ENCODE results near the gene DNAJB13.

Gene DNAJB13

DNA sequence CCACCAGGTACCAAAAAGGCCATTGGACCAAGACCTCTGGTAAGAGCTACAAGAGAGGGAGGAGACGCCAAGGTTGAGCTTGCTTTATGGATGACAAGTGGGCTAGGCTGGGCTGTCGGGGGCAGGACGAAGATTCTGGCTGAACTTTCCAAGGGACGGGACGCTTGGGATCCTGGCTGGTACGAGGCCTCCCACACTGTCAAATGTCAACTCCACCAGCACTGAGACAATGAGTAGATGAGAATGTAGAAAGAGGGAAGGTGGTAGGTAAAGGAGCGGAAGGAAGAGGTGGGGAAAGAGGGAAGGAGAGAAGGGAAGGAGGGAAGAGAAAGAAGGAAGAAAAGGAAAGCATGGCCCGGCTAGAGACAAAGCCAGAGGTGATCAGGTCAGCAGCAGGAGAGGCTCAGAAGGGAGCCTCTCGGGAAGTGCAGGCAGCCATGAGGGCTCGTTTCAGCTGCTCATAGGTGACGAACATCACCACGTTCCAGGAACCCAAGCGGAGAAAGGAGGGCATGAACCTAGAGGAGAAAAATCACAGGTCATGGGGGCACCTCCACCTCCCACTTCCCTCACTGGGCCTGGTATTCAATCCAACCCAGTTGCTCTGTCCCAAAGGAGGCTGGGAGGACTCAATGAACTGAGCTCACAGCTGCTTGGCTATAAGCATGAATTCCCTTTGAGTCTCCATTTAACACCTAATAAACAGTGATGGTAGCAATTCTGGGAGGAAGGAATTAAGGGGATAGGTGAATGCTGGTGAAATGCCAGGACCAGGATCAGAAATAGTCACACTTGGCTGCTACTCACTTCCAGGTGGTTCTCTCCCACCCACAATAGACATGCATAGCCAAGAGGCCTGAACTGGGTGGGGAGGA, 24.0 kb downstream of the DNAJB13 start:
- peaks cover 29% of the 10 kb centered on the region for H3K79me2 ChIP-seq (ENCODE audit: control insufficient read depth, low read length)
- H3K36me3 ChIP-seq (ENCODE audit: control insufficient read depth, low read length) = peaks cover 61% of the 10 kb centered on the region
- no peaks in the 10 kb centered on the region for H3K27me3 ChIP-seq (ENCODE audit: control insufficient read depth, low read length)
- no peak overlapping the region for H3K4me3 ChIP-seq (ENCODE audit: low read length)
- TF ChIP-seq, protein P1, sequence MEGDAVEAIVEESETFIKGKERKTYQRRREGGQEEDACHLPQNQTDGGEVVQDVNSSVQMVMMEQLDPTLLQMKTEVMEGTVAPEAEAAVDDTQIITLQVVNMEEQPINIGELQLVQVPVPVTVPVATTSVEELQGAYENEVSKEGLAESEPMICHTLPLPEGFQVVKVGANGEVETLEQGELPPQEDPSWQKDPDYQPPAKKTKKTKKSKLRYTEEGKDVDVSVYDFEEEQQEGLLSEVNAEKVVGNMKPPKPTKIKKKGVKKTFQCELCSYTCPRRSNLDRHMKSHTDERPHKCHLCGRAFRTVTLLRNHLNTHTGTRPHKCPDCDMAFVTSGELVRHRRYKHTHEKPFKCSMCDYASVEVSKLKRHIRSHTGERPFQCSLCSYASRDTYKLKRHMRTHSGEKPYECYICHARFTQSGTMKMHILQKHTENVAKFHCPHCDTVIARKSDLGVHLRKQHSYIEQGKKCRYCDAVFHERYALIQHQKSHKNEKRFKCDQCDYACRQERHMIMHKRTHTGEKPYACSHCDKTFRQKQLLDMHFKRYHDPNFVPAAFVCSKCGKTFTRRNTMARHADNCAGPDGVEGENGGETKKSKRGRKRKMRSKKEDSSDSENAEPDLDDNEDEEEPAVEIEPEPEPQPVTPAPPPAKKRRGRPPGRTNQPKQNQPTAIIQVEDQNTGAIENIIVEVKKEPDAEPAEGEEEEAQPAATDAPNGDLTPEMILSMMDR (IDR thresholded peaks at IDR 0.05; ENCODE audit: low read depth, low read length, poor library complexity, severe bottlenecking) = no peak
- TF ChIP-seq EZH2phosphoT487 (IDR thresholded peaks at IDR 0.05; ENCODE audit: borderline replicate concordance, low read length) = no peak
- H3K9me3 ChIP-seq (ENCODE audit: control insufficient read depth, insufficient read depth, low read length) = no peaks in the 10 kb centered on the region
- no peak overlapping the region for H3K4me2 ChIP-seq (ENCODE audit: low read length)
- H3F3A ChIP-seq (ENCODE audit: control insufficient read depth, insufficient read depth) = peaks cover 81% of the 10 kb centered on the region
- H3K27ac ChIP-seq (ENCODE audit: low read depth, low read length) = no peak overlapping the region
- H4K20me1 ChIP-seq (ENCODE audit: control insufficient read depth, insufficient read depth, low read depth, low read length) = peaks cover 34% of the 10 kb centered on the region
- peaks cover 72% of the 10 kb centered on the region for H3K4me1 ChIP-seq (ENCODE audit: control insufficient read depth, low read length)
- H3K9me2 ChIP-seq (replicated peaks; ENCODE audit: control insufficient read depth, low read length) = no peaks in the 10 kb centered on the region

DNA sequence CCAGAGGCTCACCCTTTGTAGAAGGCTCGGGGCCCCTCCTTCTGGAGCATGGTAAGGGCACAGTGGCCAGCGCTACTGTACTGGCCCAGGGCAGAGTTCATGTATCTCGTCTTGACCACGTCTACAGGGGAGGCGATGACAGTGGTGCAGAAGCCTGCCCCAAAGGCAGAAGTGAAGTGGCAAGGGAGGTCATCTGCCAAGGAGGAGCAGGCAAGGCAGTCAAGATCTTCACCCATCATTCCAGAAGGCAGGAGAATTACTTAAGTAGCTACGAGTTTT, 24.6 kb downstream of the DNAJB13 start:
- H3K27ac ChIP-seq (ENCODE audit: low read depth, low read length) = no peak overlapping the region
- H4K20me1 ChIP-seq (ENCODE audit: control insufficient read depth, insufficient read depth, low read depth, low read length) = peaks cover 36% of the 10 kb centered on the region
- H3K9me3 ChIP-seq (ENCODE audit: control insufficient read depth, insufficient read depth, low read length) = no peaks in the 10 kb centered on the region
- peaks cover 34% of the 10 kb centered on the region for H3K79me2 ChIP-seq (ENCODE audit: control insufficient read depth, low read length)
- peaks cover 79% of the 10 kb centered on the region for H3F3A ChIP-seq (ENCODE audit: control insufficient read depth, insufficient read depth)
- H3K27me3 ChIP-seq (ENCODE audit: control insufficient read depth, low read length) = no peaks in the 10 kb centered on the region
- H3K4me2 ChIP-seq (ENCODE audit: low read length) = no peak overlapping the region
- TF ChIP-seq, protein P1 (IDR thresholded peaks at IDR 0.05; ENCODE audit: low read depth, low read length, poor library complexity, severe bottlenecking) = no peak
- no peak for TF ChIP-seq EZH2phosphoT487 (IDR thresholded peaks at IDR 0.05; ENCODE audit: borderline replicate concordance, low read length)
- H3K4me3 ChIP-seq (ENCODE audit: low read length) = no peak overlapping the region
- H3K9me2 ChIP-seq (replicated peaks; ENCODE audit: control insufficient read depth, low read length) = no peaks in the 10 kb centered on the region
- H3K4me1 ChIP-seq (ENCODE audit: control insufficient read depth, low read length) = peaks cover 72% of the 10 kb centered on the region
- peaks cover 66% of the 10 kb centered on the region for H3K36me3 ChIP-seq (ENCODE audit: control insufficient read depth, low read length)

DNA sequence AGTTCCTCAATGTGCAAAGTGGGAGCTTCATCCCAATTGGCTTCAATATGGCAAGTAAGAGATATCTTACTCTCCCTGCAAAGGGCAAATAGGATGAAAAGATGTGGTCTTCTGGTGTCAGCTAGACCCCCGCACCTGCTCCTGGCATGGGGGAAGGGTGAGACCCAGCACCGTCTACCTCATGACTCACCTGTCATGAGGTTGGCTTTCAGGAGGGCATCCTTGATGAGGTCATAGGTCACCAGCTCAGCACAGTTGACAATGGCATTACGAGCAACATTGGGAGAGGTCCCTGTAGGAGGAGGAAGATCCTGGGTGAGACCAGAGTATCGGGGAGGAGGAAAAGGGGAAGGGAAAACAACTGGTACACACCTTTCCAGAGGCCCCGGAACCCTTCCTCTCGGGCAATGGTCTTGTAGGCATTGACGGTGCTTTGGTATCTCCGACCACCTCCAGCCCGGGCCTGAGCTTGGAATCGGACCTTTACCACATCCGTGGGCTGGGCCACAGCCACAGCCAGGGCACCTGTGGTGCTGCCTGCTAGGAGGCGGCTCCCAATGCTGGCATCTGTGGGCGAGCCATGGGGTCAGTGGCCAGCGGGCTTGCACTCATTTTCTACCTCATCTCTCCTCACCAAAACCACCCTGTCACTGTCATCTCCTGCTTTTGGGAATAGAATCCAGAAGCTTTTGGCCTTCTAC, 25.8 kb downstream of the DNAJB13 start:
- no peak overlapping the region for H3K27ac ChIP-seq (ENCODE audit: low read depth, low read length)
- TF ChIP-seq, protein P1 (IDR thresholded peaks at IDR 0.05; ENCODE audit: low read depth, low read length, poor library complexity, severe bottlenecking) = no peak
- TF ChIP-seq EZH2phosphoT487 (IDR thresholded peaks at IDR 0.05; ENCODE audit: borderline replicate concordance, low read length) = no peak
- H3K9me3 ChIP-seq (ENCODE audit: control insufficient read depth, insufficient read depth, low read length) = no peaks in the 10 kb centered on the region
- H3K27me3 ChIP-seq (ENCODE audit: control insufficient read depth, low read length) = no peaks in the 10 kb centered on the region
- no peak overlapping the region for H3K4me3 ChIP-seq (ENCODE audit: low read length)
- H3K4me2 ChIP-seq (ENCODE audit: low read length) = no peak overlapping the region; the same call in 1 of the 2 replicates
- H3K36me3 ChIP-seq (ENCODE audit: control insufficient read depth, low read length) = peaks cover 78% of the 10 kb centered on the region
- peaks cover 73% of the 10 kb centered on the region for H3K4me1 ChIP-seq (ENCODE audit: control insufficient read depth, low read length)
- H4K20me1 ChIP-seq (ENCODE audit: control insufficient read depth, insufficient read depth, low read depth, low read length) = peaks cover 48% of the 10 kb centered on the region
- peaks cover 46% of the 10 kb centered on the region for H3K79me2 ChIP-seq (ENCODE audit: control insufficient read depth, low read length)
- no peaks in the 10 kb centered on the region for H3K9me2 ChIP-seq (replicated peaks; ENCODE audit: control insufficient read depth, low read length)
- H3F3A ChIP-seq (ENCODE audit: control insufficient read depth, insufficient read depth) = peaks cover 87% of the 10 kb centered on the region

Measured in DOHH2 (cell line).